Measurements from ENCODE around the gene VDR. TPM values are rescaled to one million over a fixed set of nuclear protein-coding genes. Genes with fewer than 3 reads are reported as not detected.

VDR gene
- total RNA-seq, 4 donors from 2014 or later: 0.26 to 2.0 (median 0.49) TPM

DNA sequence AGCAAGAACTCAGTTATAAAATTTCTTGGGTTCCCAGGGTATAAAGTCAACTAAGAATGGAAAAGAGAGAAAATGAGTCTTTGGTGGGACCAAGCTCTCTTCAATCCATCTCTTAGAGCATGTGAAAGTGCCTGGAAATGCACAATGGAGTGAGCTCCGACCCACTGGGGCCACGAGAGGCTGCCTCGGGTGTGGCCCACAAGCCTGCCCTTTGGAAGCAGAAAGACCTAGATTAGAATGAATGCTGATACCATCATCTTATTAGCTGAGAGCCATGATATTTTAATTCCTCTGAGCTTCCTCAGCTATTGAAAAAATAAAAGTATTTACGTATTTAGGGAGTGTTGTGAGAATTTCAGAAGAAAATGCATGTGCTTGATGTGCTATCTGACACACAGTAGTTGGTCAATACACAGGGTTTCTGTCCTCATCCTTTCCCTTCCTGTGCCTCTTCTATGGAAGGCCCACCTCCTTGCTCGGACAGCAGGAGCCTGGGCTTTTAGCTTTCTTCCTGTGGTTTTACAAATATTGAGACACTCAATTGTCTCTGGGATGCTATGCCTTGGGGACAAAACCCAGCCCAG is 42.5 kb downstream of the VDR start:
- Histone ChIP-seq H3K4me1 (no peaks in the 10 kb centered on the region), H3K36me3 (no peaks in the 10 kb centered on the region), H3K27me3 (no peaks in the 10 kb centered on the region), H3K9me3 (no peaks in the 10 kb centered on the region), H3K27ac (no peak overlapping the region), H3K4me3 (no peak overlapping the region)
- TF ChIP-seq POLR2A (IDR thresholded peaks at IDR 0.05) (no peak), CTCF (IDR thresholded peaks at IDR 0.05) (no peak)
- DNase-seq: no peak
- intact Hi-C loops (cut with DNase I; ENCODE audit: low total_unique reads): no loop called here

DNA sequence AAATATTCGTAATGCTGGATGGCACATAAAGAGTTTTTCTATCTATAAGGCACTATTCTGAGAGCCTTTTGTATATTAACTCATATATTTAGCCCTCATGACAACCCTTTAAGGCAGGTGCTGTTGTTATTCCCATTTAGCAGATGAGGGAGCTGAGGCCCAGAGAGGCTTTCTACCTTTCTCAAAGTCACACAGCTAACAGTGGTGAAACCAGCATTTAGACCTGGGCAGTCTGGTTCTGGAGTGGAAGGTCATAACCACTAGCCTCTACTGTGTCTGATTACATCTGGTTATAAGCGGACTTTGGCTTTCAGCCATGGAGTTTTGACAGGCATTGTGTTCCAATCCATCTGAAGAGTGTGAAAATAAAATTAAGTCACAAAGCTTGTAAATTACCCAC is 43.9 kb downstream of the VDR start:
- intact Hi-C loops (cut with DNase I; ENCODE audit: low total_unique reads): no loop called here
- no peak overlapping the region for H3K27ac ChIP-seq
- no peak overlapping the region for H3K4me3 ChIP-seq
- no peaks in the 10 kb centered on the region for H3K9me3 ChIP-seq
- TF ChIP-seq POLR2A (IDR thresholded peaks at IDR 0.05) (no peak), CTCF (IDR thresholded peaks at IDR 0.05) (no peak)
- no peaks in the 10 kb centered on the region for H3K4me1 ChIP-seq
- no peaks in the 10 kb centered on the region for H3K27me3 ChIP-seq
- no peaks in the 10 kb centered on the region for H3K36me3 ChIP-seq
- no peak for DNase-seq

- no peak for DNase-seq
- no peak overlapping the region for H3K27ac ChIP-seq
- intact Hi-C loops (cut with DNase I; ENCODE audit: low total_unique reads): no loop called here
- H3K4me1 ChIP-seq: no peaks in the 10 kb centered on the region
- H3K27me3 ChIP-seq: no peaks in the 10 kb centered on the region
- H3K36me3 ChIP-seq: no peaks in the 10 kb centered on the region
- no peaks in the 10 kb centered on the region for H3K9me3 ChIP-seq
- no peak for TF ChIP-seq CTCF (IDR thresholded peaks at IDR 0.05)
- no peak for TF ChIP-seq POLR2A (IDR thresholded peaks at IDR 0.05)
- no peak overlapping the region for H3K4me3 ChIP-seq
These were observed 44.4 kb downstream of the VDR start for GRCh38 chr12:47860279-47860841.

- Histone ChIP-seq H3K4me3 (no peak overlapping the region), H3K27ac (no peak overlapping the region), H3K27me3 (no peaks in the 10 kb centered on the region), H3K4me1 (no peaks in the 10 kb centered on the region), H3K36me3 (no peaks in the 10 kb centered on the region), H3K9me3 (no peaks in the 10 kb centered on the region)
- no peak for DNase-seq
- intact Hi-C loops (cut with DNase I; ENCODE audit: low total_unique reads): no loop called here
- no peak for TF ChIP-seq POLR2A (IDR thresholded peaks at IDR 0.05)
- no peak for TF ChIP-seq CTCF (IDR thresholded peaks at IDR 0.05)
These were observed 46.1 kb downstream of the VDR start for GRCh38 chr12:47858511-47859266.

Data from uterus (tissue), 4 donors.